Neural cell (in vitro differentiated cells): ENCODE data around the gene METTL15. TPM values are rescaled to one million over a fixed set of nuclear protein-coding genes. Genes with fewer than 3 reads are reported as not detected.
"Not testable (repeated sequence)": the region's sequence is repeated elsewhere in the genome, so short reads cannot be mapped to it uniquely, and the experiment has no call there.

ENCODE experiments used
- H2AFZ ChIP-seq: fragments of 200-600, 300-800 bp; sonication (generic), shearing (Covaris generic); 2 replicates; pipeline ENCODE4 v1.6.0; 2014; ENCODE audit warnings: low read depth, mild to moderate bottlenecking, antibody characterized with exemption, low read length, moderate library complexity
- H3F3A ChIP-seq: fragments of 200-600 bp; shearing (Covaris generic); 2 replicates; pipeline ENCODE4 v1.6.1; 2016; ENCODE audit warnings: mild to moderate bottlenecking, moderate library complexity, mixed read lengths, antibody characterized with exemption, low read length; ENCODE audit not compliant: insufficient read depth, poor library complexity, severe bottlenecking
- H3K27ac ChIP-seq: fragments of 200-600, 300-800 bp; sonication (generic), shearing (Covaris generic); 2 replicates; pipeline ENCODE4 v1.5.1; 2014; ENCODE audit warnings: mild to moderate bottlenecking, low read length, moderate library complexity
- H3K27me3 ChIP-seq: fragments of 300-800, 200-600 bp; sonication (generic), shearing (Covaris generic); 2 replicates; pipeline ENCODE4 v1.6.0; 2014; ENCODE audit warnings: mild to moderate bottlenecking, low read depth, low read length, moderate library complexity; ENCODE audit not compliant: insufficient read depth
- H3K36me3 ChIP-seq: fragments of 300-800, 200-600 bp; sonication (generic), shearing (Covaris generic); 2 replicates; pipeline ENCODE4 v1.5.1; 2014; ENCODE audit warnings: mild to moderate bottlenecking, antibody characterized with exemption, low read length, moderate library complexity; ENCODE audit not compliant: insufficient read depth
- H3K4me2 ChIP-seq: fragments of 300-800, 200-600 bp; sonication (generic), shearing (Covaris generic); 2 replicates; pipeline ENCODE4 v1.6.0; 2014; ENCODE audit warnings: mild to moderate bottlenecking, low read length
- H3K4me3 ChIP-seq: fragments of 300-800, 200-600 bp; sonication (generic), shearing (Covaris generic); 2 replicates; pipeline ENCODE4 v1.5.1; 2014; ENCODE audit warnings: mild to moderate bottlenecking, low read length, moderate library complexity
- H3K79me2 ChIP-seq: fragments of 200-600 bp; shearing (Covaris generic); replicated peaks from 2 replicates; pipeline ENCODE4 v1.6.0; 2014; ENCODE audit warnings: mild to moderate bottlenecking, low read length, moderate library complexity; ENCODE audit not compliant: insufficient read depth
- H3K9ac ChIP-seq: fragments of 300-800, 200-600 bp; sonication (generic), shearing (Covaris generic); 2 replicates; pipeline ENCODE4 v1.6.1; 2016; ENCODE audit warnings: mild to moderate bottlenecking, low read length, mixed read lengths
- H3K9me2 ChIP-seq: fragments of 200-600 bp; shearing (Covaris generic); 2 replicates; pipeline ENCODE4 v1.6.1; 2016; ENCODE audit warnings: mild to moderate bottlenecking, low read length, mixed read lengths; ENCODE audit not compliant: insufficient read depth
- H3K9me3 ChIP-seq: fragments of 200-600, 300-800 bp; sonication (generic), shearing (Covaris generic); 2 replicates; pipeline ENCODE4 v1.6.1; 2016; ENCODE audit warnings: mild to moderate bottlenecking, mixed run types, low read length, moderate library complexity, mixed read lengths
- H4K20me1 ChIP-seq: fragments of 200-600 bp; shearing (Covaris generic); 2 replicates; pipeline ENCODE4 v1.6.1; 2016; ENCODE audit warnings: mild to moderate bottlenecking, mixed run types; ENCODE audit not compliant: insufficient read depth
- EP300 ChIP-seq: fragments of 450-650 bp; conservative IDR thresholded peaks from 2 replicates; pipeline ENCODE4 v1.6.1; 2014; ENCODE audit warnings: antibody characterized with exemption, mild to moderate bottlenecking, moderate library complexity; ENCODE audit not compliant: poor library complexity, severe bottlenecking
- EZH2 ChIP-seq: fragments of 200-600, 300-800 bp; shearing (Covaris generic), sonication (generic); IDR thresholded peaks from 2 replicates; pipeline ENCODE4 v1.6.1; 2014; ENCODE audit warnings: antibody characterized with exemption, low read length, borderline replicate concordance, mild to moderate bottlenecking; ENCODE audit not compliant: insufficient read depth, poor library complexity, severe bottlenecking
- MXI1 ChIP-seq: fragments of 450-650 bp; conservative IDR thresholded peaks from 2 replicates; pipeline ENCODE4 v1.6.1; 2014; ENCODE audit warnings: antibody characterized with exemption, mild to moderate bottlenecking; ENCODE audit not compliant: poor library complexity, severe bottlenecking
- POLR2AphosphoS5 ChIP-seq: IDR thresholded peaks from 2 replicates; pipeline ENCODE4 v1.6.1; 2012
- RAD21 ChIP-seq: fragments of 450-650 bp; conservative IDR thresholded peaks from 2 replicates; pipeline ENCODE4 v1.6.1; 2014; ENCODE audit warnings: antibody characterized with exemption, mild to moderate bottlenecking, moderate library complexity
- REST ChIP-seq: IDR thresholded peaks from 2 replicates; pipeline ENCODE4 v1.6.1; 2012; ENCODE audit warnings: borderline replicate concordance
- SMC3 ChIP-seq: fragments of 450-650 bp; conservative IDR thresholded peaks from 2 replicates; pipeline ENCODE4 v1.6.1; 2014; ENCODE audit warnings: antibody characterized with exemption, mild to moderate bottlenecking, moderate library complexity; ENCODE audit not compliant: poor library complexity
- TAF1 ChIP-seq: IDR thresholded peaks from 2 replicates; pipeline ENCODE4 v1.6.1; 2012; ENCODE audit warnings: low read depth
- polyA plus RNA-seq: library from polyadenylated mRNA; depleted of rRNA; stranded (reverse); fragments of >200 nt; gene quantifications from 2 replicates; pipeline ENCODE4 v1.2.3, GENCODE V29; 2014
- TF ChIP-seq, protein P1 (sequence below): fragments of 450-650 bp; IDR thresholded peaks from 2 replicates; pipeline ENCODE4 v1.5.1; 2014; ENCODE audit warnings: antibody characterized with exemption, mild to moderate bottlenecking, moderate library complexity; ENCODE audit not compliant: poor library complexity, severe bottlenecking

Gene METTL15
- polyA plus RNA-seq, 1 donor from 2014 or later, result 6.6 TPM

DNA sequence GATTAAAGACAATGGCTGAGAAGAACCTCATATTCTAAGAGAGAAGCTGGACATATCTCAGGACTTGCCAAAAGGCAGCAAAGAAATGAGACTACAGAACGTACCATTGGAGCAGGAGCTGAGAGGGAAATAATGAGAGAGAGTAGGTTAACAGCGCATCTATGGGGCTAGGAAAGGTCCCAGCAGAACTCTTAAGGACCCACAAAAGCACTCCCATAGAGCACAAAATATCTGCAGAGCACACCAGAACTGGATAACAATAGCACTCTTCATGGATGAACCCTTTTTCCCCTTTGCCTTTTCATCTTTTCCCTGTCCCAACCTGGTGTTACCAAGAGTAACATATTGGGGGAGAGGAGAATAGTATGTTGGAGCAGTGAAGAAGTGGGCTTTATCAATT is 245.8 kb downstream of the METTL15 start:
- no peak overlapping the region for H3K27ac ChIP-seq
- no peak overlapping the region for H3K4me2 ChIP-seq
- H3K27me3 ChIP-seq, result no peaks in the 10 kb centered on the region
- no peak overlapping the region for H3K4me3 ChIP-seq
- no peaks in the 10 kb centered on the region for H3F3A ChIP-seq
- H3K36me3 ChIP-seq, result no peaks in the 10 kb centered on the region
- no peaks in the 10 kb centered on the region for H3K9me2 ChIP-seq
- no peaks in the 10 kb centered on the region for H3K79me2 ChIP-seq
- no peaks in the 10 kb centered on the region for H4K20me1 ChIP-seq
- TF ChIP-seq TAF1, result no peak
- TF ChIP-seq POLR2AphosphoS5, result no peak
- no peak for TF ChIP-seq EZH2
- TF ChIP-seq REST, result no peak
- TF ChIP-seq, protein P1, sequence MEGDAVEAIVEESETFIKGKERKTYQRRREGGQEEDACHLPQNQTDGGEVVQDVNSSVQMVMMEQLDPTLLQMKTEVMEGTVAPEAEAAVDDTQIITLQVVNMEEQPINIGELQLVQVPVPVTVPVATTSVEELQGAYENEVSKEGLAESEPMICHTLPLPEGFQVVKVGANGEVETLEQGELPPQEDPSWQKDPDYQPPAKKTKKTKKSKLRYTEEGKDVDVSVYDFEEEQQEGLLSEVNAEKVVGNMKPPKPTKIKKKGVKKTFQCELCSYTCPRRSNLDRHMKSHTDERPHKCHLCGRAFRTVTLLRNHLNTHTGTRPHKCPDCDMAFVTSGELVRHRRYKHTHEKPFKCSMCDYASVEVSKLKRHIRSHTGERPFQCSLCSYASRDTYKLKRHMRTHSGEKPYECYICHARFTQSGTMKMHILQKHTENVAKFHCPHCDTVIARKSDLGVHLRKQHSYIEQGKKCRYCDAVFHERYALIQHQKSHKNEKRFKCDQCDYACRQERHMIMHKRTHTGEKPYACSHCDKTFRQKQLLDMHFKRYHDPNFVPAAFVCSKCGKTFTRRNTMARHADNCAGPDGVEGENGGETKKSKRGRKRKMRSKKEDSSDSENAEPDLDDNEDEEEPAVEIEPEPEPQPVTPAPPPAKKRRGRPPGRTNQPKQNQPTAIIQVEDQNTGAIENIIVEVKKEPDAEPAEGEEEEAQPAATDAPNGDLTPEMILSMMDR, result no peak
- no peak for TF ChIP-seq RAD21
- no peak for TF ChIP-seq MXI1
- TF ChIP-seq EP300, result no peak
- no peak for TF ChIP-seq SMC3
- no peak overlapping the region for H2AFZ ChIP-seq
- H3K9me3 ChIP-seq, result no peaks in the 10 kb centered on the region
- no peak overlapping the region for H3K9ac ChIP-seq

DNA sequence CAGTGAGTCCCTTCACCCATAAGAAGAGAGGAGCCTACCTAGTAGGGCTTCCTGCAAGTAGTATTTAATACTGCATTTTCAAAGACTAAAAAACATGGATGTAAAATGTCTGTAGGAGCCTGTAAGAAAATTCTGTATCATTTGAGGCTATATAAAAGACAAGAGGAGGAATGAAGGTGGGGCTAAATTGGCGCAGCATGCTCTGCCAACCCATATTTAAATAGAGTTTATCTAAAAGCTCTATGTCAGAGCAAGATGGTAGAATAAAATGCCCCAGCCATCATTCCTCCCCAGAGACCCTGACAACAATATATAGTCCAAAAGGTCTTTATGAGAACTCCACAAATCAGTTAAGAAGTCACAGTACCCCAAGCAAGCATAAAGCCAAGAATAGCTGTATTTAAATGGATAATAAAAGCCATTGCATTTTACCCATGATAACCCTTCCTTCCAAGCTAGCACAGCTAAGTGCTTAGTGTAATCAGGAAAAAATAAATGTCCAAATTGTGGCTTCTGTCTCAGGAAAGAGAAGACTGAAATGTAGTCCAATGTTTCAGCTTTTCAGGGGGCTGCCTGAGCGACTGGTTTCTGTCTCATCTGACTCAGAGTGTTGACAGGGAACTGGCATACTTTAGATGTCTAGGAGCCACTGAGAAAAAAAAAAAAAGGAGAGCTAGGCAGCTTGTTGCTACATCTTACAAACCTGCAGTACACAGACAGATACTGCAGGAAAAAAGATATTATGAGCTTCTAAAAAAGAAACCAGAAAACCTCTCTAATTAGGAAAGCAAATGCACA is 258.6 kb downstream of the METTL15 start:
- no peaks in the 10 kb centered on the region for H3K9me3 ChIP-seq
- H3K9me2 ChIP-seq, result no peaks in the 10 kb centered on the region
- no peak overlapping the region for H3K27ac ChIP-seq
- no peak for TF ChIP-seq SMC3
- TF ChIP-seq MXI1, result no peak
- TF ChIP-seq POLR2AphosphoS5, result no peak
- no peak for TF ChIP-seq REST
- no peak for TF ChIP-seq RAD21
- no peak for TF ChIP-seq EZH2
- TF ChIP-seq TAF1, result no peak
- TF ChIP-seq, protein P1, result no peak
- TF ChIP-seq EP300, result no peak
- H3K4me3 ChIP-seq, result no peak overlapping the region
- no peaks in the 10 kb centered on the region for H3K27me3 ChIP-seq
- H3K79me2 ChIP-seq, result no peaks in the 10 kb centered on the region
- no peaks in the 10 kb centered on the region for H4K20me1 ChIP-seq
- H3K9ac ChIP-seq, result no peak overlapping the region
- H3F3A ChIP-seq, result no peaks in the 10 kb centered on the region
- no peak overlapping the region for H3K4me2 ChIP-seq
- no peaks in the 10 kb centered on the region for H3K36me3 ChIP-seq
- H2AFZ ChIP-seq, result no peak overlapping the region

GRCh38 chr11:28378095-28378494 is 269.9 kb downstream of the METTL15 start:
- H3K27ac ChIP-seq, H3K79me2 ChIP-seq, H3K4me2 ChIP-seq, H3F3A ChIP-seq, H3K36me3 ChIP-seq, H3K9me2 ChIP-seq, H2AFZ ChIP-seq, H3K27me3 ChIP-seq, H4K20me1 ChIP-seq, H3K4me3 ChIP-seq, H3K9me3 ChIP-seq, H3K9ac ChIP-seq: not testable (repeated sequence)
